Activated T-cell treated with anti-CD3 and anti-CD28 coated beads, Interleukin-2, amount 50 U/mL, for 24 hours (primary cell): ENCODE data around the gene ARMC5.
A peak's percentile ranks its signal among the peaks of the same experiment; 100 is the strongest.
"Not testable (repeated sequence)": the region's sequence is repeated elsewhere in the genome, so short reads cannot be mapped to it uniquely, and the experiment has no call there.

Experiments
- DNase-seq: peaks from one replicate; pipeline ENCODE4 v3.0.0-alpha.2; 2020
- H3K27ac Mint-ChIP-seq: 2 replicates; pipeline ENCODE4 v1.8.0; 2020; ENCODE audit warnings: mild to moderate bottlenecking, mixed read lengths
- H3K27me3 Mint-ChIP-seq: 2 replicates; pipeline ENCODE4 v1.8.0; 2020; ENCODE audit warnings: mixed read lengths
- H3K36me3 Mint-ChIP-seq: 2 replicates; pipeline ENCODE4 v1.8.0; 2020; ENCODE audit warnings: low read depth, mixed read lengths
- H3K4me1 Mint-ChIP-seq: 2 replicates; pipeline ENCODE4 v1.8.0; 2020; ENCODE audit warnings: low read depth, mixed read lengths
- H3K4me3 Mint-ChIP-seq: 2 replicates; pipeline ENCODE4 v1.8.0; 2020; ENCODE audit warnings: mild to moderate bottlenecking, moderate library complexity, mixed read lengths
- H3K9me3 Mint-ChIP-seq: 2 replicates; pipeline ENCODE4 v1.8.0; 2020; ENCODE audit warnings: mixed read lengths

Gene ARMC5

GRCh38 chr16:31441956-31442355 lies 17.3 kb upstream of the ARMC5 start:
- Mint-ChIP-seq H3K27ac (peak overlapping the region; percentile 41), H3K4me1 (peaks cover 26% of the 10 kb centered on the region), H3K27me3 (no peaks in the 10 kb centered on the region), H3K4me3 (peak overlapping the region; percentile 71), H3K9me3 (no peaks in the 10 kb centered on the region), H3K36me3 (no peaks in the 10 kb centered on the region)
- DNase-seq = no peak

GRCh38 chr16:31445931-31446330 lies 13.4 kb upstream of the ARMC5 start:
- H3K9me3 Mint-ChIP-seq, H3K36me3 Mint-ChIP-seq, H3K27ac Mint-ChIP-seq, H3K4me3 Mint-ChIP-seq, DNase-seq, H3K27me3 Mint-ChIP-seq: not testable (repeated sequence)
- H3K4me1 Mint-ChIP-seq = peaks cover 15% of the 10 kb centered on the region

GRCh38 chr16:31451201-31451600 lies 8.1 kb upstream of the ARMC5 start:
- Mint-ChIP-seq H3K4me3 (no peak overlapping the region), H3K4me1 (peaks cover 30% of the 10 kb centered on the region), H3K27ac (no peak overlapping the region), H3K27me3 (no peaks in the 10 kb centered on the region), H3K9me3 (no peaks in the 10 kb centered on the region), H3K36me3 (peaks cover 18% of the 10 kb centered on the region)
- no peak for DNase-seq

GRCh38 chr16:31451681-31452351 lies 7.5 kb upstream of the ARMC5 start:
- H3K36me3 Mint-ChIP-seq = peaks cover 23% of the 10 kb centered on the region
- no peaks in the 10 kb centered on the region for H3K27me3 Mint-ChIP-seq
- H3K27ac Mint-ChIP-seq = no peak overlapping the region
- H3K9me3 Mint-ChIP-seq = no peaks in the 10 kb centered on the region
- DNase-seq = no peak
- no peak overlapping the region for H3K4me3 Mint-ChIP-seq
- peaks cover 34% of the 10 kb centered on the region for H3K4me1 Mint-ChIP-seq

- peaks cover 32% of the 10 kb centered on the region for H3K36me3 Mint-ChIP-seq
- no peak overlapping the region for H3K4me3 Mint-ChIP-seq
- no peaks in the 10 kb centered on the region for H3K27me3 Mint-ChIP-seq
- no peak for DNase-seq
- peaks cover 42% of the 10 kb centered on the region for H3K4me1 Mint-ChIP-seq
- H3K27ac Mint-ChIP-seq = peak overlapping the region; percentile 66
- H3K9me3 Mint-ChIP-seq = no peaks in the 10 kb centered on the region
These were observed 6.6 kb upstream of the ARMC5 start for GRCh38 chr16:31452631-31453106.

- Mint-ChIP-seq H3K36me3 (peaks cover 39% of the 10 kb centered on the region), H3K4me3 (no peak overlapping the region), H3K27ac (peak overlapping the region; percentile 63), H3K4me1 (peaks cover 48% of the 10 kb centered on the region), H3K9me3 (no peaks in the 10 kb centered on the region), H3K27me3 (no peaks in the 10 kb centered on the region)
- peak; percentile 23 for DNase-seq
These were observed 5.8 kb upstream of the ARMC5 start for GRCh38 chr16:31453255-31454204.

- no peak for DNase-seq
- peak overlapping the region; percentile 90 for H3K4me3 Mint-ChIP-seq
- H3K4me1 Mint-ChIP-seq = peaks cover 57% of the 10 kb centered on the region
- no peaks in the 10 kb centered on the region for H3K27me3 Mint-ChIP-seq
- peak overlapping the region; percentile 80 for H3K27ac Mint-ChIP-seq
- peaks cover 41% of the 10 kb centered on the region for H3K36me3 Mint-ChIP-seq
- no peaks in the 10 kb centered on the region for H3K9me3 Mint-ChIP-seq
These were observed 3.5 kb upstream of the ARMC5 start for GRCh38 chr16:31455601-31456314.

GRCh38 chr16:31456988-31457360 lies 2.3 kb upstream of the ARMC5 start:
- DNase-seq = no peak
- peaks cover 42% of the 10 kb centered on the region for H3K36me3 Mint-ChIP-seq
- peaks cover 57% of the 10 kb centered on the region for H3K4me1 Mint-ChIP-seq
- H3K27me3 Mint-ChIP-seq = no peaks in the 10 kb centered on the region
- H3K27ac Mint-ChIP-seq = peak overlapping the region; percentile 99
- H3K9me3 Mint-ChIP-seq = no peaks in the 10 kb centered on the region
- peak overlapping the region; percentile 90 for H3K4me3 Mint-ChIP-seq

- H3K9me3 Mint-ChIP-seq = no peaks in the 10 kb centered on the region
- peaks cover 54% of the 10 kb centered on the region for H3K36me3 Mint-ChIP-seq
- peak overlapping the region; percentile 90 for H3K4me3 Mint-ChIP-seq
- H3K4me1 Mint-ChIP-seq = peaks cover 55% of the 10 kb centered on the region
- H3K27me3 Mint-ChIP-seq = no peaks in the 10 kb centered on the region
- DNase-seq = peak; percentile 73
- peak overlapping the region; percentile 99 for H3K27ac Mint-ChIP-seq
These were observed 1.0 kb upstream of the ARMC5 start for GRCh38 chr16:31458073-31458843.

GRCh38 chr16:31459687-31460581 lies 633 bp downstream of the ARMC5 start:
- Mint-ChIP-seq H3K36me3 (peaks cover 62% of the 10 kb centered on the region), H3K27ac (peak overlapping the region; percentile 99), H3K27me3 (no peaks in the 10 kb centered on the region), H3K4me1 (peaks cover 46% of the 10 kb centered on the region), H3K4me3 (peak overlapping the region; percentile 90), H3K9me3 (no peaks in the 10 kb centered on the region)
- peak; percentile 100 for DNase-seq

GRCh38 chr16:31460582-31461002 lies 1.3 kb downstream of the ARMC5 start:
- DNase-seq = no peak
- Mint-ChIP-seq H3K27me3 (no peaks in the 10 kb centered on the region), H3K4me3 (peak overlapping the region; percentile 86), H3K27ac (peak overlapping the region; percentile 99), H3K4me1 (peaks cover 39% of the 10 kb centered on the region), H3K36me3 (peaks cover 63% of the 10 kb centered on the region), H3K9me3 (no peaks in the 10 kb centered on the region)

GRCh38 chr16:31461201-31461920 lies 2.1 kb downstream of the ARMC5 start:
- Mint-ChIP-seq H3K36me3 (peaks cover 63% of the 10 kb centered on the region), H3K27me3 (no peaks in the 10 kb centered on the region), H3K27ac (peak overlapping the region; percentile 47)

More at GRCh38 chr16:31461201-31461920, 2.1 kb downstream of the ARMC5 start:
- no peak for DNase-seq
- Mint-ChIP-seq H3K9me3 (no peaks in the 10 kb centered on the region), H3K4me1 (peaks cover 33% of the 10 kb centered on the region), H3K4me3 (no peak overlapping the region)
